CD14-positive monocyte (primary cell): ENCODE measurements around the gene HSD3B7. TPM values are rescaled to one million over a fixed set of nuclear protein-coding genes. Genes with fewer than 3 reads are reported as not detected.

Experiments used
- DNase-seq, 3 donors: peaks; one replicate each; pipeline ENCODE4 v3.0.0-alpha.2; 2011 to 2022
- H2AFZ ChIP-seq: 2 replicates; pipeline ENCODE4 v1.6.0; 2012; ENCODE audit warnings: mild to moderate bottlenecking, low read depth, low read length, inconsistent platforms; ENCODE audit not compliant: insufficient read depth, poor library complexity, severe bottlenecking
- H3K27ac ChIP-seq, 2 donors: 1 replicate in 1 of 2; 2 replicates in 1 of 2; pipeline ENCODE4 v1.5.1; 2012 to 2013; ENCODE audit warnings: low read length in 2 of 2, control low read depth in 1 of 2, inconsistent platforms in 1 of 2, low read depth in 1 of 2, mild to moderate bottlenecking in 1 of 2
- H3K27me3 ChIP-seq, 2 donors: one replicate each; pipeline versions ENCODE4 v1.6.0 to v1.6.1; 2011 to 2013; ENCODE audit warnings: low read length in 2 of 2; ENCODE audit not compliant: control insufficient read depth in 2 of 2, insufficient read depth in 2 of 2
- H3K36me3 ChIP-seq, 2 donors: replicated peaks in 1 of 2; 1 replicate in 1 of 2; 2 replicates in 1 of 2; pipeline versions ENCODE4 v1.5.1 to v1.6.1; 2012 to 2013; ENCODE audit warnings: low read length in 2 of 2, control low read depth in 1 of 2, inconsistent platforms in 1 of 2, mild to moderate bottlenecking in 1 of 2; ENCODE audit not compliant: insufficient read depth in 2 of 2, control insufficient read depth in 1 of 2
- H3K4me1 ChIP-seq, 2 donors: 1 replicate in 1 of 2; 2 replicates in 1 of 2; pipeline versions ENCODE4 v1.5.1 to v1.6.1; 2012 to 2013; ENCODE audit warnings: low read length in 2 of 2, control low read depth in 1 of 2, inconsistent platforms in 1 of 2, mild to moderate bottlenecking in 1 of 2, moderate library complexity in 1 of 2; ENCODE audit not compliant: insufficient read depth in 2 of 2, control insufficient read depth in 1 of 2
- H3K4me2 ChIP-seq: replicated peaks from 2 replicates; pipeline ENCODE3; 2012; ENCODE audit warnings: low read length, moderate library complexity, mild to moderate bottlenecking; ENCODE audit not compliant: poor library complexity, severe bottlenecking; ENCODE audit errors: extremely low read depth
- H3K4me3 ChIP-seq, 3 experiments: fragments of 200-600 bp in 1 of 3; sonication (generic) in 1 of 3; replicated peaks in 1 of 3; 1 replicate in 2 of 3; 2 replicates in 1 of 3; pipeline ENCODE4 v1.5.1; 2011 to 2013; ENCODE audit warnings: low read length in 3 of 3, mild to moderate bottlenecking in 3 of 3, control low read depth in 2 of 3, low read depth in 2 of 3, inconsistent platforms in 1 of 3, moderate library complexity in 1 of 3
- H3K79me2 ChIP-seq: 2 replicates; pipeline ENCODE4 v1.6.0; 2012; ENCODE audit warnings: mild to moderate bottlenecking, control low read depth, inconsistent platforms, low read length, moderate library complexity; ENCODE audit not compliant: insufficient read depth
- H3K9ac ChIP-seq: 2 replicates; pipeline ENCODE4 v1.6.0; 2017; ENCODE audit warnings: low read length, mild to moderate bottlenecking; ENCODE audit not compliant: insufficient read depth, poor library complexity, severe bottlenecking
- H3K9me3 ChIP-seq, 2 donors: replicated peaks in 1 of 2; 1 replicate in 1 of 2; 2 replicates in 1 of 2; pipeline versions ENCODE4 v1.5.1 to v1.6.1; 2012 to 2013; ENCODE audit warnings: low read length in 2 of 2, control low read depth in 1 of 2; ENCODE audit not compliant: control insufficient read depth in 1 of 2, insufficient read depth in 1 of 2
- H4K20me1 ChIP-seq: 2 replicates; pipeline ENCODE4 v1.6.0; 2012; ENCODE audit warnings: mild to moderate bottlenecking, low read length, control low read depth, moderate library complexity; ENCODE audit not compliant: insufficient read depth
- H3K27ac Mint-ChIP-seq, 7 donors: one replicate each; pipeline ENCODE4 v1.8.0; 2020; ENCODE audit warnings: mild to moderate bottlenecking in 7 of 7, mixed read lengths in 7 of 7, moderate library complexity in 6 of 7, inconsistent platforms in 2 of 7
- H3K27me3 Mint-ChIP-seq, 3 donors: one replicate each; pipeline ENCODE4 v1.8.0; 2021 to 2022; ENCODE audit warnings: low read depth in 3 of 3, mild to moderate bottlenecking in 3 of 3, mixed read lengths in 3 of 3, moderate library complexity in 3 of 3, inconsistent platforms in 1 of 3
- H3K36me3 Mint-ChIP-seq, 2 donors: one replicate each; pipeline ENCODE4 v1.8.0; 2020; ENCODE audit warnings: mixed read lengths in 2 of 2, inconsistent platforms in 1 of 2, mild to moderate bottlenecking in 1 of 2
- H3K4me1 Mint-ChIP-seq: one replicate; pipeline ENCODE4 v1.8.0; 2020; ENCODE audit warnings: mild to moderate bottlenecking, mixed read lengths
- H3K4me3 Mint-ChIP-seq, 2 donors: one replicate each; pipeline ENCODE4 v1.8.0; 2020; ENCODE audit warnings: mild to moderate bottlenecking in 2 of 2, mixed read lengths in 2 of 2, moderate library complexity in 1 of 2
- H3K9me3 Mint-ChIP-seq, 7 donors: one replicate each; pipeline ENCODE4 v1.8.0; 2020 to 2022; ENCODE audit warnings: mixed read lengths in 7 of 7, mild to moderate bottlenecking in 6 of 7, moderate library complexity in 6 of 7, inconsistent platforms in 2 of 7
- WGBS: methylation state at CpG from one replicate; pipeline ENCODE4 v1.1.5; 2013; ENCODE audit warnings: missing lambda C conversion rate; ENCODE audit not compliant: insufficient coverage; 5-methylcytosine and 5-hydroxymethylcytosine counted together
- intact Hi-C, 2 donors: fragments of 100-400 bp; cut with micrococcal nuclease; formaldehyde crosslinking; loops; one replicate each; pipeline versions ENCODE4 v1.15.0 to v1.15.1; 2023
- polyA plus RNA-seq, 3 donors: library from polyadenylated mRNA; depleted of rRNA in 1 of 3; unstranded in 2 of 3; stranded (reverse) in 1 of 3; fragments of 300-500 nt in 2 of 3; fragments of >200 nt in 1 of 3; fragmentation: Illumina TruSeq in 2 of 3; gene quantifications; 1 replicate in 2 of 3; 2 replicates in 1 of 3; pipeline ENCODE4 v1.2.3, GENCODE V29; 2012 to 2021
- TF ChIP-seq, protein P1 (sequence below): fragments of 200-600 bp; IDR thresholded peaks from one replicate; pipeline ENCODE4 v1.8.0; 2022; ENCODE audit warnings: antibody characterized with exemption, mild to moderate bottlenecking

HSD3B7 gene
- polyA plus RNA-seq, 3 donors, result 0.89 to 4.3 (median 2.7) TPM

DNA sequence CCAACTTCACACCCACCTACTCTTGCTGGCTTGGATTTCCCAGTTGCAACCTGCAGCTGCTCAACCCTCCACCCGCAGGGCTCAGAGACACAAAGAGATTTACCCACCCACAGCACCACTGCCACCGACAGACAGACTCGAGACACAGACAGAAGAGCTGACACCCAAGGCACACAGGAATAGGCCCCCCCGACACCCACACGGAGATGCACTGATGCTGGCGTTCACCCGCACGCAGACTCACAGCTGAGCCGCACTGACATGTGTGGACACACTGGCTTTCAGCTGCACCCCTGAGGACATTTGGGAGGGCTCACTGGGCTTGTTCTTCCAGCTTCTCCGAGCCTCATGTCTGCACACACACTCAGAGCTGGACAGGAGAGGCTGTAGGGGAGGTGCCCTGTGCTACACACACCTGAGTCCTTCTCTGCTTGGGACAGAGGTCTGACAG lies 17.3 kb downstream of the HSD3B7 start:
- Mint-ChIP-seq H3K27ac (peak overlapping the region in 1 of 7 donors; percentile 79), H3K4me1 (peaks cover 9% of the 10 kb centered on the region), H3K4me3 (no peak overlapping the region), H3K9me3 (no peaks in the 10 kb centered on the region), H3K36me3 (no peaks in the 10 kb centered on the region), H3K27me3 (peaks cover 3 to 29% (median 11%) of the 10 kb centered on the region in 3 donors)
- H2AFZ ChIP-seq, result no peak overlapping the region
- no peaks in the 10 kb centered on the region for H3K9me3 ChIP-seq
- 97% methylated on average over 10 of the region's 10 CpGs for WGBS
- H3K36me3 ChIP-seq, result no peaks in the 10 kb centered on the region
- no peak for DNase-seq
- H4K20me1 ChIP-seq, result no peaks in the 10 kb centered on the region
- intact Hi-C loops, result no loop called here
- TF ChIP-seq, protein P1, sequence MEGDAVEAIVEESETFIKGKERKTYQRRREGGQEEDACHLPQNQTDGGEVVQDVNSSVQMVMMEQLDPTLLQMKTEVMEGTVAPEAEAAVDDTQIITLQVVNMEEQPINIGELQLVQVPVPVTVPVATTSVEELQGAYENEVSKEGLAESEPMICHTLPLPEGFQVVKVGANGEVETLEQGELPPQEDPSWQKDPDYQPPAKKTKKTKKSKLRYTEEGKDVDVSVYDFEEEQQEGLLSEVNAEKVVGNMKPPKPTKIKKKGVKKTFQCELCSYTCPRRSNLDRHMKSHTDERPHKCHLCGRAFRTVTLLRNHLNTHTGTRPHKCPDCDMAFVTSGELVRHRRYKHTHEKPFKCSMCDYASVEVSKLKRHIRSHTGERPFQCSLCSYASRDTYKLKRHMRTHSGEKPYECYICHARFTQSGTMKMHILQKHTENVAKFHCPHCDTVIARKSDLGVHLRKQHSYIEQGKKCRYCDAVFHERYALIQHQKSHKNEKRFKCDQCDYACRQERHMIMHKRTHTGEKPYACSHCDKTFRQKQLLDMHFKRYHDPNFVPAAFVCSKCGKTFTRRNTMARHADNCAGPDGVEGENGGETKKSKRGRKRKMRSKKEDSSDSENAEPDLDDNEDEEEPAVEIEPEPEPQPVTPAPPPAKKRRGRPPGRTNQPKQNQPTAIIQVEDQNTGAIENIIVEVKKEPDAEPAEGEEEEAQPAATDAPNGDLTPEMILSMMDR, result no peak
- H3K79me2 ChIP-seq, result no peaks in the 10 kb centered on the region
- H3K9ac ChIP-seq, result no peak overlapping the region
- no peak overlapping the region for H3K4me3 ChIP-seq
- H3K27ac ChIP-seq, result no peak overlapping the region
- peaks cover 0 to 6% of the 10 kb centered on the region in 2 donors for H3K27me3 ChIP-seq
- H3K4me2 ChIP-seq, result no peak overlapping the region
- H3K4me1 ChIP-seq, result peaks cover 10 to 11% of the 10 kb centered on the region in 2 donors

- Histone ChIP-seq H3K27me3 (peaks cover 0 to 3% of the 10 kb centered on the region in 2 donors), H3K4me1 (peaks cover 4 to 6% of the 10 kb centered on the region in 2 donors), H3K9ac (no peak overlapping the region), H3K4me2 (no peak overlapping the region), H3K27ac (no peak overlapping the region), H3K79me2 (no peaks in the 10 kb centered on the region), H3K4me3 (no peak overlapping the region), H4K20me1 (no peaks in the 10 kb centered on the region), H3K36me3 (no peaks in the 10 kb centered on the region), H2AFZ (no peak overlapping the region), H3K9me3 (no peaks in the 10 kb centered on the region)
- no peak for DNase-seq
- intact Hi-C loops, result no loop called here
- H3K4me3 Mint-ChIP-seq, result no peak overlapping the region
- peaks cover 6% of the 10 kb centered on the region for H3K4me1 Mint-ChIP-seq
- no peaks in the 10 kb centered on the region for H3K9me3 Mint-ChIP-seq
- peaks cover 5 to 30% (median 12%) of the 10 kb centered on the region in 3 donors for H3K27me3 Mint-ChIP-seq
- no peak overlapping the region for H3K27ac Mint-ChIP-seq
- 98% methylated on average over 8 of the region's 9 CpGs for WGBS
- TF ChIP-seq, protein P1, result no peak
- H3K36me3 Mint-ChIP-seq, result no peaks in the 10 kb centered on the region
Observed at GRCh38 chr16:31002862-31003341, 17.9 kb downstream of the HSD3B7 start.
